WI38 (cell line): Measurements from ENCODE around the gene TSGA10.

Source experiments
- H3K4me3 ChIP-seq: 2 replicates; pipeline ENCODE4 v1.5.1; 2011; ENCODE audit warnings: low read depth, mild to moderate bottlenecking, control low read depth, low read length
- CTCF ChIP-seq: IDR thresholded peaks from 2 replicates; pipeline ENCODE4 v1.5.1; 2012; ENCODE audit warnings: low read depth, mild to moderate bottlenecking, control low read depth, low read length

Gene TSGA10

GRCh38 chr2:99086385-99086784, 68.4 kb downstream of the TSGA10 start:
- no peak for TF ChIP-seq CTCF
- H3K4me3 ChIP-seq = no peak overlapping the region

DNA sequence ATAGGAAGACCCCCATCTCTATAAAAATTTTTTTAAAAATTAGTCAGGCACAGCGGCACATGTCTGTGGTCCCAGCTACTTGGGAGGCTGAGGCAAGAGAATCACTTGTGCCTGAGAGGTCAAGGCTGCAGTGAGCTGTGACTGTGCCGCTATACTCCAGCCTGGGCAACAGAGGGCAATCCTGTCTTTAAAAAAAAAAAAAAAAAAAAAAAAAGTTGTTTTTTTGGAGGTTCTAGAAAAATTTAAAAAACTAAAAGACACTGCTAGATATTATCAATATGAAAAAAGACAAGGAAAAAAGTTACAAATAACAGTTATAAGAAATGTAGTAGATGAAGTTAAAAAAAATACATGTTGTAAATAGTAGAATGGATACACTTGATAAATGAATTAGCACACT, 69.3 kb downstream of the TSGA10 start:
- no peak overlapping the region for H3K4me3 ChIP-seq
- TF ChIP-seq CTCF = no peak

- no peak for TF ChIP-seq CTCF
- H3K4me3 ChIP-seq = no peak overlapping the region
Measured at GRCh38 chr2:99084256-99084655, 70.5 kb downstream of the TSGA10 start.

GRCh38 chr2:99081891-99082290, 72.9 kb downstream of the TSGA10 start:
- no peak for TF ChIP-seq CTCF
- no peak overlapping the region for H3K4me3 ChIP-seq

DNA sequence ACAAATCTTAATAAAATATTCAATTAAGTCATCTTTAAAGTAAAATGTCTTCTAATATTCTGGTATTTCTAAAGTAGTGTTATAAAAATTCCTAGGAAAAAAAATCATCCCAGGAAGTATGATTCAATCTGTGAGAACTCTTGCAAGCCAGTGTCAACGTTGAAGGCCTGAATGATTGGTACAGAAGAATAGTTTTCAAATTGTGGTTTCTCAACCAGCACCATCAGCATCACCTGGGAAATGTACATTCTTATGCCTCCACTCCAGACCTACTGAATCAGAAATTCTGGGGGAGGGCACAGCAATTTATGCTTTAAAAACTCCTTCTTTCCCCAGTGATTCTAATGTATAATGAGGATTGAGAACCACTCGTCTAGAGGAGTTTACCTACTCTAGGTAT, 75.5 kb downstream of the TSGA10 start:
- no peak overlapping the region for H3K4me3 ChIP-seq
- TF ChIP-seq CTCF = no peak

- TF ChIP-seq CTCF = no peak
- H3K4me3 ChIP-seq = no peak overlapping the region
Measured at GRCh38 chr2:99072551-99072950, 82.2 kb downstream of the TSGA10 start.

GRCh38 chr2:99067871-99068625, 86.7 kb downstream of the TSGA10 start:
- H3K4me3 ChIP-seq = no peak overlapping the region
- no peak for TF ChIP-seq CTCF
